CD4-positive, CD25-positive, alpha-beta regulatory T cell (primary cell): Measurements from ENCODE around the gene WNT8A. TPM values are rescaled to one million over a fixed set of nuclear protein-coding genes. Genes with fewer than 3 reads are reported as not detected.
A peak's percentile ranks its signal among the peaks of the same experiment; 100 is the strongest.
"Not testable (repeated sequence)": the region's sequence is repeated elsewhere in the genome, so short reads cannot be mapped to it uniquely, and the experiment has no call there.

Experiments used
- ATAC-seq, 2 donors: fragments of 150-1000 bp; cut with Tn5 transposase; one replicate each; pipeline ENCODE4 v1.10.0; 2021; ENCODE audit warnings: low read depth in 2 of 2, moderate number of reproducible peaks in 2 of 2, moderate library complexity in 1 of 2
- DNase-seq, 3 donors: peaks; one replicate each; pipeline versions ENCODE4 v3.0.0 to v3.0.0-alpha.2; 2012 to 2022; ENCODE audit warnings: mixed read lengths in 1 of 3
- H3K27ac ChIP-seq: one replicate; pipeline ENCODE4 v1.7.0; 2013; ENCODE audit warnings: mild to moderate bottlenecking, low read length; ENCODE audit not compliant: insufficient read depth, poor library complexity, severe bottlenecking
- H3K27me3 ChIP-seq: one replicate; pipeline ENCODE4 v1.7.0; 2013; ENCODE audit warnings: low read length; ENCODE audit not compliant: control insufficient read depth, insufficient read depth
- H3K36me3 ChIP-seq: one replicate; pipeline ENCODE4 v1.7.0; 2013; ENCODE audit warnings: mild to moderate bottlenecking, low read length, moderate library complexity; ENCODE audit not compliant: control insufficient read depth, insufficient read depth
- H3K4me1 ChIP-seq: 2 replicates; pipeline ENCODE4 v1.7.0; 2013; ENCODE audit warnings: mild to moderate bottlenecking, low read length; ENCODE audit not compliant: insufficient read depth, control insufficient read depth, poor library complexity, severe bottlenecking
- H3K4me3 ChIP-seq: one replicate; pipeline ENCODE4 v1.7.0; 2013; ENCODE audit warnings: low read depth, mild to moderate bottlenecking, low read length, moderate library complexity
- H3K9me3 ChIP-seq, 2 experiments: 1 replicate in 1 of 2; 2 replicates in 1 of 2; pipeline ENCODE4 v1.7.0; 2013; ENCODE audit warnings: low read length in 2 of 2, mild to moderate bottlenecking in 1 of 2, moderate library complexity in 1 of 2; ENCODE audit not compliant: control insufficient read depth in 2 of 2
- H3K27ac Mint-ChIP-seq, 3 donors: one replicate each; pipeline ENCODE4 v1.8.0; 2020 to 2022; ENCODE audit warnings: mild to moderate bottlenecking in 3 of 3, mixed read lengths in 3 of 3, moderate library complexity in 2 of 3
- H3K27me3 Mint-ChIP-seq: one replicate; pipeline ENCODE4 v1.8.0; 2022; ENCODE audit warnings: mild to moderate bottlenecking, mixed read lengths
- H3K36me3 Mint-ChIP-seq: one replicate; pipeline ENCODE4 v1.8.0; 2020; ENCODE audit warnings: mixed read lengths
- H3K4me1 Mint-ChIP-seq, 4 donors: one replicate each; pipeline ENCODE4 v1.8.0; 2020 to 2022; ENCODE audit warnings: mixed read lengths in 4 of 4, mild to moderate bottlenecking in 1 of 4
- H3K4me3 Mint-ChIP-seq, 4 donors: one replicate each; pipeline ENCODE4 v1.8.0; 2020 to 2022; ENCODE audit warnings: mild to moderate bottlenecking in 4 of 4, mixed read lengths in 4 of 4, moderate library complexity in 3 of 4
- H3K9me3 Mint-ChIP-seq, 7 donors: one replicate each; pipeline ENCODE4 v1.8.0; 2020 to 2022; ENCODE audit warnings: mixed read lengths in 7 of 7, mild to moderate bottlenecking in 3 of 7, moderate library complexity in 2 of 7
- polyA plus RNA-seq, 4 donors: library from polyadenylated mRNA; unstranded; fragments of 300-500 nt; fragmentation: Illumina TruSeq; gene quantifications; one replicate each; pipeline ENCODE4 v1.2.3, GENCODE V29; 2021
- total RNA-seq: library from RNA; stranded (reverse); gene quantifications from one replicate; pipeline ENCODE4 v1.2.3, GENCODE V29; 2022

The WNT8A gene, protein sequence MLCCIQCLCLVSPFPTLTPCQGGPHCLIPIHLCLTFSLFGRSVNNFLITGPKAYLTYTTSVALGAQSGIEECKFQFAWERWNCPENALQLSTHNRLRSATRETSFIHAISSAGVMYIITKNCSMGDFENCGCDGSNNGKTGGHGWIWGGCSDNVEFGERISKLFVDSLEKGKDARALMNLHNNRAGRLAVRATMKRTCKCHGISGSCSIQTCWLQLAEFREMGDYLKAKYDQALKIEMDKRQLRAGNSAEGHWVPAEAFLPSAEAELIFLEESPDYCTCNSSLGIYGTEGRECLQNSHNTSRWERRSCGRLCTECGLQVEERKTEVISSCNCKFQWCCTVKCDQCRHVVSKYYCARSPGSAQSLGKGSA
- total RNA-seq (not detected), polyA plus RNA-seq (not detected)

GRCh38 chr5:138083702-138084101 is at the start of gene WNT8A:
TSS of gene WNT8A (plus strand) at chr5:138084033. CDS start at chr5:138084128, 95 bp downstream.
- H3K36me3 Mint-ChIP-seq = no peaks in the 10 kb centered on the region
- Histone ChIP-seq H3K4me1 (peaks cover 12% of the 10 kb centered on the region), H3K27me3 (no peaks in the 10 kb centered on the region), H3K36me3 (no peaks in the 10 kb centered on the region), H3K4me3 (no peak within 1 kb of the TSS), H3K27ac (no peak within 1 kb of the TSS), H3K9me3 (no peaks in the 10 kb centered on the region)
- peaks cover 9% of the 10 kb centered on the region for H3K27me3 Mint-ChIP-seq
- peaks cover 3 to 17% (median 8%) of the 10 kb centered on the region in 4 donors for H3K4me1 Mint-ChIP-seq
- DNase-seq (no peak), ATAC-seq (no peak)
- peak within 1 kb of the TSS in 1 of 3 donors; percentile 51 for H3K27ac Mint-ChIP-seq
- no peak within 1 kb of the TSS for H3K4me3 Mint-ChIP-seq
- H3K9me3 Mint-ChIP-seq = no peaks in the 10 kb centered on the region

DNA sequence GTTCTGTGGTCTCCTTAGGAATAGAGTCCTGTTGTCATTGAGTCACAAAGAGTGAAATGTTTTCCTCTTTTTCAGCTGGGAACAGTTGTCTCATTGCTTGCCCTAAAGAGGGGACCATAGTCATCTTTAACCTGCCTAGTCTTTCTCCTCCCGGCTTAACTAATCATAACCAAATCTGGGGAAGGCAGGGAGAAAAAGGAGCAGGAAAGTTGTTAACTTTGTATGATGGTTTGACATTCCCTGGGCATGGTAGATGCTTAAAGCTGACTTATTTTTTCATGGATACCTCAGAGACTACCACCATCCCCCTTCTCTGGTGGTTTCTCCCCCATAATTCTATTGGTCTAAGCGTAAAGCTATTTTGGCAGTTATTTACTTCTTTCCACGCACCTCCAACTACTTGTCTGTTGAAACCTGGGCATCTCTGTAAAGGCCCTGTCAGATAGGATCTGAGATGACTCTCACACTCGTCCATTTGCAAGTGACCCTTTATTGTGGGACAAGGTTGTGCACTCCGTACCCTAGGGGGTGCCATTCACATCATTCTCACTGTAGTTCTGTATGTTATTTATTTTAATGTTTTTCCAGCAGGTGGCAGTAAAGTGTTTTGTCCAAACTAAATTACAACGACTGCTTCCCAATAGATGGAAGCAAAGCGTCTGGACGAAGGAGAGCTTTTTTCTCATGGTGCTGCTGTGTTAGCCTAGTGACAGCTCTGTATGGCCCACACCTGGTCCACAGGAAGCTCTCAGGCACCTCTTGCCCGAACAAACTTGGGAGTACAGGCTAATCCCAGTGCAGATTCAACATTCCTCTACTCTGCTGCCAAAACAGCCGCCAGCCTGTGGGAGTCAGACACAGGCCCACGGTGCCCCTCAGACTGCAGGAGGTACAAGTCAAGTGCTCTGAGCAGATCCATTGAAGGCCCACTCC is 48.0 kb upstream of the WNT8A start:
- peak; percentile 65 to 67 for ATAC-seq
- no peaks in the 10 kb centered on the region for H3K27me3 ChIP-seq
- no peaks in the 10 kb centered on the region for H3K9me3 ChIP-seq
- no peak overlapping the region for H3K4me3 ChIP-seq
- H3K27ac ChIP-seq = no peak overlapping the region
- DNase-seq = peak; percentile 60 to 89 (median 77)
- peaks cover under 1% of the 10 kb centered on the region for H3K36me3 Mint-ChIP-seq
- peaks cover 22% of the 10 kb centered on the region for H3K4me1 ChIP-seq
- H3K4me3 Mint-ChIP-seq = peak overlapping the region; percentile 13 to 80 (median 65)
- no peaks in the 10 kb centered on the region for H3K27me3 Mint-ChIP-seq
- no peaks in the 10 kb centered on the region for H3K36me3 ChIP-seq
- peaks cover 5 to 37% (median 19%) of the 10 kb centered on the region in 4 donors for H3K4me1 Mint-ChIP-seq
- H3K9me3 Mint-ChIP-seq = peaks cover 0 to 2% (median 0%) of the 10 kb centered on the region in 7 donors
- H3K27ac Mint-ChIP-seq = peak overlapping the region in 2 of 3 donors; percentile 22 to 37

- no peaks in the 10 kb centered on the region for H3K36me3 ChIP-seq
- Mint-ChIP-seq H3K27ac (no peak overlapping the region), H3K36me3 (no peaks in the 10 kb centered on the region), H3K4me3 (no peak overlapping the region), H3K27me3 (no peaks in the 10 kb centered on the region), H3K4me1 (peaks cover 5 to 23% (median 10%) of the 10 kb centered on the region in 4 donors), H3K9me3 (peaks cover 0 to 1% (median 0%) of the 10 kb centered on the region in 7 donors)
- ATAC-seq = no peak
- no peak overlapping the region for H3K27ac ChIP-seq
- H3K4me3 ChIP-seq = no peak overlapping the region
- DNase-seq = no peak
- no peaks in the 10 kb centered on the region for H3K27me3 ChIP-seq
- peaks cover 9% of the 10 kb centered on the region for H3K4me1 ChIP-seq
- H3K9me3 ChIP-seq = no peaks in the 10 kb centered on the region
Measured at GRCh38 chr5:138037271-138037670, 46.6 kb upstream of the WNT8A start.

DNA sequence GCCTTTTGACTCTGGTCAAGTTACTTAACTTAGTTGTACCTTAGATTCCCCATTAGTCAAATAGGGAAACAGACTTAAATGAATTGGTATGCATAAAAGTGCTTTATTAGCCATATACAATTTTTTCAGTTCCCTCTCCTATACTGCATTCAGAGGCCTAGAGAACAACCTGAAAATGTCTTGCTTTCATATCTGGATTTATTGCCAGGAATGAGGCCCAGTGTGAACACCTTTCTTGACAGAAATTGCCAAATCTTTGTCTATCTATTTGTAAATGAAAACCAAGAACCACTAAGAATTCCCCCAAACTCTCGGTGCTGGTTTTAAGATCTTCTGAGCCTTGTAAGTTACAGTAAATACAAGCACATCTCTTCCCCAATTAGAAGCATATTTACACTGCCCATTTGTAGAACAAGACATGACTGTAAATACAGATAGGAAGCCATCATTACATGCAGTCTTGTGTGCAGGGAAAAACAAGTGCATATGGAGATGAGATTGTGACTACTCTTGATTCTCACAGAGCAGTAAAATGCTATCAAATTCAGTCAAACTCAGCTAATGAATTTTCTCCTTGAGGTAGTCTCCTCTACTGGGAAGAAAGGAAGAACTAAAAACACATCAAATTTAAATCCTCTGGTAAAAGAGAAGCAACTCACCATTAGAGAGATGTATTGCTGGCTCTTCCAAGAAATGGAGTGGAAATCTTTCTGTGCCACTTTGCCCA is 45.8 kb upstream of the WNT8A start:
- Mint-ChIP-seq H3K4me3 (no peak overlapping the region), H3K4me1 (peaks cover 5 to 20% (median 10%) of the 10 kb centered on the region in 4 donors), H3K27me3 (no peaks in the 10 kb centered on the region), H3K27ac (no peak overlapping the region), H3K36me3 (no peaks in the 10 kb centered on the region), H3K9me3 (peaks cover 0 to 1% (median 0%) of the 10 kb centered on the region in 7 donors)
- DNase-seq (no peak), ATAC-seq (no peak)
- no peak overlapping the region for H3K4me3 ChIP-seq
- no peaks in the 10 kb centered on the region for H3K36me3 ChIP-seq
- no peak overlapping the region for H3K27ac ChIP-seq
- H3K27me3 ChIP-seq = no peaks in the 10 kb centered on the region
- peaks cover 9% of the 10 kb centered on the region for H3K4me1 ChIP-seq
- H3K9me3 ChIP-seq = no peaks in the 10 kb centered on the region

- H3K36me3 Mint-ChIP-seq = no peaks in the 10 kb centered on the region
- no peak for ATAC-seq
Measured at GRCh38 chr5:138038826-138039225, 45.0 kb upstream of the WNT8A start.

GRCh38 chr5:138045283-138045682 is 38.5 kb upstream of the WNT8A start:
- not testable (repeated sequence) for H3K4me1 Mint-ChIP-seq, H3K4me1 ChIP-seq, DNase-seq, H3K27ac ChIP-seq, H3K27me3 Mint-ChIP-seq, H3K36me3 ChIP-seq, H3K27me3 ChIP-seq, H3K9me3 ChIP-seq, H3K4me3 ChIP-seq, ATAC-seq, H3K4me3 Mint-ChIP-seq, H3K9me3 Mint-ChIP-seq, H3K27ac Mint-ChIP-seq, H3K36me3 Mint-ChIP-seq

More at GRCh38 chr5:138038826-138039225, 45.0 kb upstream of the WNT8A start:
- peaks cover 2% of the 10 kb centered on the region for H3K4me1 ChIP-seq
- Mint-ChIP-seq H3K4me3 (no peak overlapping the region), H3K9me3 (peaks cover 0 to 1% (median 0%) of the 10 kb centered on the region in 7 donors), H3K4me1 (peaks cover 2 to 15% (median 6%) of the 10 kb centered on the region in 4 donors), H3K27me3 (no peaks in the 10 kb centered on the region), H3K27ac (no peak overlapping the region)
- H3K36me3 ChIP-seq = no peaks in the 10 kb centered on the region
- no peaks in the 10 kb centered on the region for H3K27me3 ChIP-seq
- no peak overlapping the region for H3K4me3 ChIP-seq
- no peaks in the 10 kb centered on the region for H3K9me3 ChIP-seq
- DNase-seq = no peak
- no peak overlapping the region for H3K27ac ChIP-seq
